Mesenchymal stem cell (in vitro differentiated cells and primary cell): ENCODE measurements around the gene PRPF31.

Experiments used
- DNase-seq: peaks from one replicate; pipeline ENCODE4 v3.0.0-alpha.2; 2013
- H2AFZ ChIP-seq: one replicate; pipeline ENCODE4 v1.6.1; 2013; ENCODE audit warnings: low read depth, mild to moderate bottlenecking, control low read depth, inconsistent platforms, low read length, moderate library complexity
- H2AK5ac ChIP-seq: 2 replicates; pipeline ENCODE4 v1.6.1; 2013; ENCODE audit warnings: low read length, moderate library complexity, mild to moderate bottlenecking, inconsistent platforms; ENCODE audit not compliant: severe bottlenecking
- H2BK120ac ChIP-seq: one replicate; pipeline ENCODE4 v1.6.1; 2013; ENCODE audit warnings: low read depth, mild to moderate bottlenecking, inconsistent platforms, low read length, moderate library complexity
- H2BK12ac ChIP-seq, 2 experiments: one replicate each; pipeline ENCODE4 v1.6.1; 2013; ENCODE audit warnings: inconsistent platforms in 2 of 2, low read length in 2 of 2, mild to moderate bottlenecking in 2 of 2, moderate library complexity in 2 of 2, control low read depth in 1 of 2
- H2BK15ac ChIP-seq: one replicate; pipeline ENCODE4 v1.6.1; 2013; ENCODE audit warnings: mild to moderate bottlenecking, low read depth, inconsistent platforms; ENCODE audit not compliant: poor library complexity, severe bottlenecking
- H2BK5ac ChIP-seq: 2 replicates; pipeline ENCODE4 v1.6.1; 2013; ENCODE audit warnings: low read depth, mild to moderate bottlenecking, low read length, control low read depth, inconsistent platforms; ENCODE audit not compliant: poor library complexity, severe bottlenecking
- H3K14ac ChIP-seq, 2 experiments: one replicate each; pipeline ENCODE4 v1.6.1; 2013; ENCODE audit warnings: inconsistent platforms in 2 of 2, low read length in 2 of 2, control low read depth in 1 of 2, mild to moderate bottlenecking in 1 of 2, moderate library complexity in 1 of 2
- H3K18ac ChIP-seq, 2 experiments: one replicate each; pipeline ENCODE4 v1.6.1; 2013; ENCODE audit warnings: inconsistent platforms in 2 of 2, low read length in 2 of 2, control low read depth in 1 of 2, low read depth in 1 of 2, mild to moderate bottlenecking in 1 of 2
- H3K23ac ChIP-seq, 2 experiments: one replicate each; pipeline ENCODE4 v1.6.1; 2013; ENCODE audit warnings: inconsistent platforms in 2 of 2, low read length in 2 of 2, mild to moderate bottlenecking in 2 of 2, moderate library complexity in 2 of 2, control low read depth in 1 of 2
- H3K27ac ChIP-seq: 2 replicates; pipeline ENCODE4 v1.5.1; 2013; ENCODE audit warnings: mild to moderate bottlenecking, moderate library complexity, low read length, control low read depth, inconsistent platforms; ENCODE audit not compliant: poor library complexity, severe bottlenecking
- H3K27me3 ChIP-seq, 2 experiments: 2 replicates each; pipeline versions ENCODE4 v1.6.1 to v1.7.0; 2013; ENCODE audit warnings: low read length in 2 of 2, mild to moderate bottlenecking in 2 of 2, moderate library complexity in 2 of 2, control low read depth in 1 of 2, inconsistent platforms in 1 of 2; ENCODE audit not compliant: control insufficient read depth in 1 of 2, insufficient read depth in 1 of 2
- H3K36me3 ChIP-seq, 2 experiments: 2 replicates each; pipeline versions ENCODE4 v1.6.1 to v1.7.0; 2013; ENCODE audit warnings: low read length in 2 of 2, control low read depth in 1 of 2, inconsistent platforms in 1 of 2, low read depth in 1 of 2, mild to moderate bottlenecking in 1 of 2; ENCODE audit not compliant: insufficient read depth in 2 of 2, control insufficient read depth in 1 of 2
- H3K4ac ChIP-seq, 2 experiments: one replicate each; pipeline ENCODE4 v1.6.1; 2013; ENCODE audit warnings: inconsistent platforms in 2 of 2, low read length in 2 of 2, mild to moderate bottlenecking in 2 of 2, moderate library complexity in 2 of 2, control low read depth in 1 of 2, low read depth in 1 of 2
- H3K4me1 ChIP-seq: 2 replicates; pipeline ENCODE4 v1.6.1; 2013; ENCODE audit warnings: low read depth, low read length, control low read depth; ENCODE audit not compliant: control insufficient read depth, insufficient read depth
- H3K4me2 ChIP-seq: 2 replicates; pipeline ENCODE4 v1.6.1; 2013; ENCODE audit warnings: low read length, mild to moderate bottlenecking, inconsistent platforms; ENCODE audit not compliant: poor library complexity, severe bottlenecking
- H3K4me3 ChIP-seq, 2 experiments: 2 replicates each; pipeline versions ENCODE4 v1.5.1 to v1.7.0; 2013; ENCODE audit warnings: low read length in 2 of 2, mild to moderate bottlenecking in 2 of 2, control low read depth in 1 of 2, low read depth in 1 of 2; ENCODE audit not compliant: insufficient read depth in 1 of 2
- H3K79me1 ChIP-seq: replicated peaks from 2 replicates; pipeline ENCODE4 v1.6.1; 2013; ENCODE audit warnings: mild to moderate bottlenecking, control low read depth, low read length, inconsistent platforms; ENCODE audit not compliant: poor library complexity, severe bottlenecking
- H3K9ac ChIP-seq: 2 replicates; pipeline ENCODE4 v1.7.0; 2013; ENCODE audit warnings: mild to moderate bottlenecking, low read length, moderate library complexity
- H3K9me3 ChIP-seq: 2 replicates; pipeline ENCODE4 v1.7.0; 2013; ENCODE audit warnings: mild to moderate bottlenecking, low read length; ENCODE audit not compliant: control insufficient read depth
- H4K8ac ChIP-seq: one replicate; pipeline ENCODE4 v1.6.1; 2013; ENCODE audit warnings: inconsistent platforms, mild to moderate bottlenecking, low read length, moderate library complexity
- H4K91ac ChIP-seq: one replicate; pipeline ENCODE4 v1.6.1; 2013; ENCODE audit warnings: mild to moderate bottlenecking, low read length, inconsistent platforms
- WGBS: methylation state at CpG from one replicate; pipeline ENCODE4 v1.1.7; 2013; ENCODE audit warnings: mixed read lengths; 5-methylcytosine and 5-hydroxymethylcytosine counted together

The PRPF31 gene

DNA sequence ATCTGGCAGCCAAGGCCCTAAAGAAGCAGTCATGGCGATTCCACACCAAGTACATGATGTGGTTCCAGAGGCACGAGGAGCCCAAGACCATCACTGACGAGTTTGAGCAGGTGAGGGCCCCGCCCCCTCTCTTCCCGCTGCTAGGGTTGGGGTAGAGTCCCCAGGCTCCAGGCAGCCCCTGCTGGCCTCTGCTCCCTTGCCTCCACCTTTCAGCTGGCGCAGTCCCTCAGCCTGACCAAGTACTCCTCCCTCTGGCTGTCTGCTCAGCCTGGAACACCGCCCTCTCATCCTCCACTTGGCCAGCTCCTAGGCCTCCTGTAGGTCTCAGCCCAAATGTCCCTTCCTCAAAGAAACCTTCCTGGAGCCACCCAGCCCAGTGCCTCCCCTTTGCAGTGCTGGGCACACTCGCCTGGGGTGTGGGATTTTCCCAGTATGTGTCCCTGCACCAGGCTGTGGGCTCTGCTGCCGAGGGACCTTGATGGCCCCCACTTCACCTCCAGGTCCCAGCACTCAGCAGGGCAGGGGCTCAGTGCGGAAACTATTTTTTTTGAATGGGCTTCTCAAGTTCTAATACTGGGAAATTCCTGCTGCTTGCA lies 38.3 kb downstream of the PRPF31 start:
- Histone ChIP-seq H3K23ac (no peak overlapping the region), H2BK15ac (no peak overlapping the region), H3K4me2 (no peak overlapping the region), H3K79me1 (peaks cover 51% of the 10 kb centered on the region), H2BK5ac (no peak overlapping the region), H4K91ac (no peak overlapping the region), H2AFZ (no peak overlapping the region), H3K14ac (no peak overlapping the region), H2AK5ac (no peak overlapping the region), H2BK120ac (no peak overlapping the region), H3K36me3 (peaks cover 87 to 90% of the 10 kb centered on the region in 2 experiments), H3K27ac (no peak overlapping the region), H3K4me1 (peaks cover 9% of the 10 kb centered on the region), H3K9ac (peak overlapping the region; percentile 57), H3K4ac (no peak overlapping the region), H3K27me3 (no peaks in the 10 kb centered on the region), H3K9me3 (no peaks in the 10 kb centered on the region), H3K18ac (no peak overlapping the region), H2BK12ac (no peak overlapping the region), H4K8ac (peak overlapping the region; percentile 19), H3K4me3 (peak overlapping the region in 1 of 2 experiments; percentile 44)
- DNase-seq = no peak
- WGBS = 96% methylated on average over 9 of the region's 10 CpGs

DNA sequence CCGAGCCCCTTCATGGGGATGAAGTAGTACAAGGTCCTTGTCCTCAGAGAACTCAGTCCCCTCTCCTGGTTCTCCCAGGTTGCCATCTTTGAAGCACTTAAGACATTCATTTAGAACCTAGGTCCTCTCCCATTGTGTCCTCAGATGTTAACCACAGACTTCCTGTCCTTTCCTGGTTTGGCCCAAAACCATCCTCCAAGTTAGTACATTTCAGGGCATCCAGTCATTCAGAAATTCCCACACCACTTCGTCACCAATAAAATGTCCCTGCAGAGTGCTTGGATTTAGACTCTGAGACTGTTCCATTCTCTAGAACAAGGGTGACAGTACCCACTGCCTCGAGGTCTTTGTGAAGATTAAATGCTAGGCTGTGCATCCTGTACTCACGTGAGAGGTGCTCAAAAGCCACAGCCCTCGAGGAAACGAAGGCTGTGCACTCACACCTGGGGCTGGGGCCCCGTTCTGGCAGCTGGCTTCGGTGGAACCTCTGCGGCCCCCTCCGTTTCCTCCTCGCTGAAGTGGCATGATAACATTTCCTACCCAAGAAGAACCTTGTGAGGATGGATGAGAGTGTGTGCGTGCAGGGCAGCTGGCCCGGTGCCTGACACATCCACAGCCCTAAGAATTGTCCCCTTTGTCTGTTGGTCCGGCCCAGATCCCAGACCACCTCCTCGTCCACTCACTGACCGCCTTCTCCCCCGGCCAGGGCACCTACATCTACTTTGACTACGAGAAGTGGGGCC lies 39.2 kb downstream of the PRPF31 start:
- Histone ChIP-seq H3K36me3 (peaks cover 78 to 80% of the 10 kb centered on the region in 2 experiments), H3K4me1 (peaks cover 11% of the 10 kb centered on the region), H4K91ac (no peak overlapping the region), H2BK15ac (no peak overlapping the region), H3K9me3 (no peaks in the 10 kb centered on the region), H3K23ac (no peak overlapping the region), H3K27ac (no peak overlapping the region), H3K18ac (no peak overlapping the region), H2BK12ac (no peak overlapping the region), H3K9ac (peak overlapping the region; percentile 57), H3K4me2 (no peak overlapping the region), H3K4ac (no peak overlapping the region), H2BK120ac (no peak overlapping the region), H3K14ac (no peak overlapping the region), H4K8ac (no peak overlapping the region), H2AK5ac (no peak overlapping the region), H2AFZ (no peak overlapping the region), H3K79me1 (peaks cover 46% of the 10 kb centered on the region), H3K4me3 (no peak overlapping the region), H2BK5ac (no peak overlapping the region), H3K27me3 (no peaks in the 10 kb centered on the region)
- no peak for DNase-seq
- 96% methylated on average over 18 of the region's 18 CpGs for WGBS

DNA sequence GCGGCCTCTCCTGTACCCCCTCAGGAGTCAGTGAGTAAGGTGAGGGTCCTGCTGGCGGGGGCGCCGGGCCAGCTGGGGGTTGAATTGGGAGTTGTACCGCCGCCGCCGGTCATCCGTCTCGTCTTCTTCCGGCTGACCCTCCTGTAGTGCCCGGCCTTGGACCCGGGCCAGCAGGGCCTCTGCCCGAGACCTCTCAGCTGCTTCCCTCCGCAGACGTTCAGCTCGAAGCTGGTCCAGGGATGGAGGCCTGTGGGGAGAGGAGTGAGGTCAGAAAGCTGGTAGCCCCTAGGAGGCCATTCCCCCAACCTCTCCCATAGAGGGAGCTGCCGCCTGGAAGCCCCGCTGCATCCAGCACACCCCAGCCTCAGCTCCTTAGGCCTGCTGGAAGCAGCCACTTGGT lies 40.1 kb downstream of the PRPF31 start:
- 93% methylated on average over 12 of the region's 19 CpGs for WGBS
- Histone ChIP-seq H3K4me2 (no peak overlapping the region), H3K36me3 (peaks cover 69 to 73% of the 10 kb centered on the region in 2 experiments), H3K9ac (no peak overlapping the region), H3K14ac (no peak overlapping the region), H3K4me3 (no peak overlapping the region), H3K4me1 (peaks cover 17% of the 10 kb centered on the region), H3K79me1 (peaks cover 43% of the 10 kb centered on the region), H2BK12ac (no peak overlapping the region), H3K27ac (no peak overlapping the region), H2BK120ac (no peak overlapping the region), H4K8ac (no peak overlapping the region), H3K18ac (no peak overlapping the region), H3K27me3 (no peaks in the 10 kb centered on the region), H2BK15ac (no peak overlapping the region), H2AFZ (no peak overlapping the region), H3K4ac (no peak overlapping the region), H2AK5ac (no peak overlapping the region), H2BK5ac (no peak overlapping the region), H3K9me3 (no peaks in the 10 kb centered on the region), H3K23ac (no peak overlapping the region), H4K91ac (no peak overlapping the region)
- DNase-seq = no peak

DNA sequence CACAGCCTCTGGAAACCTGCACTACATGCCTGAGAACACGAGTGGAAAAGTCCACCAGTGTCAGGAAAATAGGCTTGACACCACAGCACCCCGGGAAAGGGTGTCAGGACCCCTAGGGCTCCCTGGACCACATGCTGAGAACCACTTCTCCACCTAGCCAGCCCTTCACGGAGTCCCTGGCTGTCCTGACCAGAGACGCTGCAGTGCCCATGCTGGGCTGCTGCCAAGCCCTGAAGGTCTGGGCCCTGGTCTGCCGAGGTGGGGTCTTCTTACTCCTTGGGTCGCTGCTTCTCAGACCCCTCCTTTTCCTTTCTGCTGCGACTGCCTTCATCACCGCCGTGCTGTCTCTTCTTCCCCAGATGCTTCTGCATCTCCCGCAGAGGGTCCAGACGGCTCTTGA lies 40.9 kb downstream of the PRPF31 start:
- H3K27ac ChIP-seq = no peak overlapping the region
- no peak overlapping the region for H2BK5ac ChIP-seq
- H3K79me1 ChIP-seq = peaks cover 45% of the 10 kb centered on the region
- no peak overlapping the region for H2BK15ac ChIP-seq
- no peak overlapping the region for H2AFZ ChIP-seq
- H4K8ac ChIP-seq = no peak overlapping the region
- no peak for DNase-seq
- H3K9me3 ChIP-seq = no peaks in the 10 kb centered on the region
- no peak overlapping the region for H2BK12ac ChIP-seq
- H3K18ac ChIP-seq = no peak overlapping the region
- no peak overlapping the region for H3K23ac ChIP-seq
- H3K36me3 ChIP-seq = peaks cover 63 to 65% of the 10 kb centered on the region in 2 experiments
- H3K9ac ChIP-seq = no peak overlapping the region
- H2BK120ac ChIP-seq = no peak overlapping the region
- WGBS = 91% methylated on average over 11 of the region's 11 CpGs
- no peaks in the 10 kb centered on the region for H3K27me3 ChIP-seq
- H3K4me3 ChIP-seq = no peak overlapping the region
- H3K14ac ChIP-seq = no peak overlapping the region
- H2AK5ac ChIP-seq = no peak overlapping the region
- no peak overlapping the region for H4K91ac ChIP-seq
- H3K4me1 ChIP-seq = peaks cover 19% of the 10 kb centered on the region
- no peak overlapping the region for H3K4ac ChIP-seq
- H3K4me2 ChIP-seq = no peak overlapping the region
